Mucosa of descending colon (tissue), 3 donors: ENCODE data around the gene AAR2. TPM values are rescaled to one million over a fixed set of nuclear protein-coding genes. Genes with fewer than 3 reads are reported as not detected.

Source experiments
- ATAC-seq: fragments of 200-7000 bp; cut with Tn5 transposase; one replicate; pipeline ENCODE4 v1.9.1; 2020; ENCODE audit warnings: mild to moderate bottlenecking, moderate library complexity
- DNase-seq, 3 donors: peaks; one replicate each; pipeline ENCODE4 v3.0.0-alpha.2; 2020
- H3K36me3 ChIP-seq: fragments of 200-600 bp; one replicate; pipeline ENCODE4 v1.8.0; 2021; ENCODE audit warnings: low read depth, mild to moderate bottlenecking
- H3K4me1 ChIP-seq: fragments of 200-600 bp; one replicate; pipeline ENCODE4 v1.8.0; 2021; ENCODE audit warnings: low read depth, mild to moderate bottlenecking
- H3K4me3 ChIP-seq: fragments of 200-600 bp; one replicate; pipeline ENCODE4 v1.8.0; 2021; ENCODE audit warnings: mild to moderate bottlenecking
- H3K9me3 ChIP-seq: fragments of 200-600 bp; one replicate; pipeline ENCODE4 v1.8.0; 2021; ENCODE audit warnings: mild to moderate bottlenecking
- intact Hi-C, 2 donors: fragments of 100-400 bp; cut with DNase I in 1 of 2; cut with micrococcal nuclease in 1 of 2; formaldehyde crosslinking; loops; one replicate each; pipeline versions ENCODE4 v1.11.0 to v1.11.1; 2022; cut with DNase I, micrococcal nuclease
- long read RNA-seq, 2 donors: library from polyadenylated mRNA; unstranded; transcript quantifications; one replicate each; pipeline ENCODE4 v2.0.0, GENCODE V29; 2019 to 2021
- total RNA-seq, 3 donors: library from RNA; stranded (reverse); fragmentation: NEBNext Ultra II Directional in 2 of 3; extraction: Animal tissue kit (Norgen Biotek cat#: 25700) in 2 of 3; gene quantifications; one replicate each; pipeline versions ENCODE4 v1.2.1 to v1.2.4, GENCODE V29; 2021 to 2023
- TF ChIP-seq, protein P1 (sequence below): fragments of 200-600 bp; IDR thresholded peaks from one replicate; pipeline ENCODE4 v1.8.0; 2022; ENCODE audit warnings: antibody characterized with exemption, mild to moderate bottlenecking
- donor health status: DM: no; HTN: no; CAD: no; lungs with moderate emphysema.
- donor health status: DM: no; HTN: no; CAD: no.
- donor health status: DM: no; HTN: yes; CAD: no.

AAR2 gene
- 10 to 100 TPM; 19.5 to 24.8 (median 22.6) TPM for total RNA-seq
- long read RNA-seq, donor 1, transcript AAR2-202 (4 exons, 2,689 nt): minor isoform, 8 of 96 reads
- long read RNA-seq, donor 1, transcript AAR2-201 (4 exons, 2,430 nt): major isoform, 69 of 96 reads
- long read RNA-seq, donor 1, partial matches to known transcripts: 15 of 96 reads
- long read RNA-seq, donor 1, other reads (novel, unspliced or antisense): 4 of 96 reads
- long read RNA-seq, donor 2, transcript AAR2-201 (4 exons, 2,430 nt): major isoform, 17 of 29 reads
- long read RNA-seq, donor 2, partial matches to known transcripts: 7 of 29 reads
- long read RNA-seq, donor 2, other reads (novel, unspliced or antisense): 2 of 29 reads

GRCh38 chr20:36235892-36236785 lies at the start of gene AAR2:
Gene AAR2, plus strand, starts transcription at chr20:36236478. Its CDS starts 3,391 bp downstream, at chr20:36239869.
- Histone ChIP-seq H3K36me3 (no peaks in the 10 kb centered on the region), H3K9me3 (no peaks in the 10 kb centered on the region), H3K4me3 (peak within 1 kb of the TSS; percentile 59), H3K4me1 (peaks cover 18% of the 10 kb centered on the region)
- peak; percentile 81 to 86 (median 85) for DNase-seq
- peak; percentile 99 for ATAC-seq
- TF ChIP-seq, protein P1, sequence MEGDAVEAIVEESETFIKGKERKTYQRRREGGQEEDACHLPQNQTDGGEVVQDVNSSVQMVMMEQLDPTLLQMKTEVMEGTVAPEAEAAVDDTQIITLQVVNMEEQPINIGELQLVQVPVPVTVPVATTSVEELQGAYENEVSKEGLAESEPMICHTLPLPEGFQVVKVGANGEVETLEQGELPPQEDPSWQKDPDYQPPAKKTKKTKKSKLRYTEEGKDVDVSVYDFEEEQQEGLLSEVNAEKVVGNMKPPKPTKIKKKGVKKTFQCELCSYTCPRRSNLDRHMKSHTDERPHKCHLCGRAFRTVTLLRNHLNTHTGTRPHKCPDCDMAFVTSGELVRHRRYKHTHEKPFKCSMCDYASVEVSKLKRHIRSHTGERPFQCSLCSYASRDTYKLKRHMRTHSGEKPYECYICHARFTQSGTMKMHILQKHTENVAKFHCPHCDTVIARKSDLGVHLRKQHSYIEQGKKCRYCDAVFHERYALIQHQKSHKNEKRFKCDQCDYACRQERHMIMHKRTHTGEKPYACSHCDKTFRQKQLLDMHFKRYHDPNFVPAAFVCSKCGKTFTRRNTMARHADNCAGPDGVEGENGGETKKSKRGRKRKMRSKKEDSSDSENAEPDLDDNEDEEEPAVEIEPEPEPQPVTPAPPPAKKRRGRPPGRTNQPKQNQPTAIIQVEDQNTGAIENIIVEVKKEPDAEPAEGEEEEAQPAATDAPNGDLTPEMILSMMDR: no peak
- intact Hi-C loops: no loop called here

DNA sequence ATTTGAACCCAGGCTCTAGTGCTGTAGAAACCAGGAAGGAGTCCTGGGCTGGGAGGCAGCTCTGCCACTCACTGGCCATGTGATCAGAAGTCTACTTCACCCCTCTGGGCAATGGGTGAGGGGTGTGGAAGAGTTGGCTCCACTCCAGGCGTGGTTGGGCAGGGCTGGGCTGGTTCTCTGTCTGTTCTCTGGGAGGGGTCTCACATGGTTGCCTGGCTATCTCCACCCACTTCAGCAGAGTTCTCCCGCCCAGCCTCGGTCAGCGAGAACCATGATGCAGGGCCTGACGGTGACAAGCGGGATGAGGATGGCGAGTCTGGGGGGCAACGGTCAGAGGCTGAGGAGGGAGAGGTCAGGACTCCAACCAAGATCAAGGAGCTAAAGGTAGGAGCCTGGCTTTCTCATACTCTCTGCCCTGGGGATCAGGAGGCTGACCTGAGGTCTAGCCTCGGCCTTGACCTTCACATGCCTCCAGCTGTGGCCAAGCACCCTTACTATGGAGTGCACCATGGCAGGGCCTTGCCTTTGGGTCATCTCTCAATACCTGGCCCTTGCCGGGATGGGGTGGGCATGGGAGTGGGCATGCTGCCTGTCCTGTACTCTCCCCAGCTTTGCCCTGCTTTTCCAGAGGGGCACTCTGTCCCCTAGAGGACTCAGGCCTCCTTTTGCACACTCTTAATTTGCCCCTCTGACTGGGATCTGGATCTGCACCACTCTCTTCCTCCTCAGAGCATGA lies 42.1 kb upstream of the AAR2 start:
- Histone ChIP-seq H3K9me3 (no peaks in the 10 kb centered on the region), H3K4me3 (no peak overlapping the region), H3K4me1 (no peaks in the 10 kb centered on the region), H3K36me3 (no peaks in the 10 kb centered on the region)
- TF ChIP-seq, protein P1: no peak
- ATAC-seq: no peak
- DNase-seq: no peak
- intact Hi-C loops: no loop called here

DNA sequence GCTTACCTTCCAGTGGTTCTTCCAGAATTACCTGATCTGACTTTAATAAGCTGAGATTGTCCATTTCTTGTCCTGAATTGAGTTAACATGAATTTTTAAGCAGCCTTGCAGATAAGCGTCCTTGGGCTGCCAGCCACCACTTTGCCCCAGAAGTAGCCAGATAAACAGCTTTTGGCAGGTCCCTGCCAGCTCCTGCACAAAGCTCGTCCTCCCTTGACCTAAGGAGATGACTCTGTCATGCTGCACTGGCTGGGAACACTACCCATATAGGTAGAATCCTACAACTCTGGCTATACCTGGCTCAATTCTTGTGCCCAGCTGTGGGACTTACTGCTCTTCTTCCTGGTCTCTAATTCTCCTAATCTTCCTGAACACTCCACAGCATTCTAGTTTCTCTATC lies 39.6 kb upstream of the AAR2 start:
- ATAC-seq (no peak), DNase-seq (no peak)
- Histone ChIP-seq H3K36me3 (no peaks in the 10 kb centered on the region), H3K9me3 (no peaks in the 10 kb centered on the region), H3K4me1 (no peaks in the 10 kb centered on the region), H3K4me3 (no peak overlapping the region)
- TF ChIP-seq, protein P1: no peak
- intact Hi-C loops: no loop called here

DNA sequence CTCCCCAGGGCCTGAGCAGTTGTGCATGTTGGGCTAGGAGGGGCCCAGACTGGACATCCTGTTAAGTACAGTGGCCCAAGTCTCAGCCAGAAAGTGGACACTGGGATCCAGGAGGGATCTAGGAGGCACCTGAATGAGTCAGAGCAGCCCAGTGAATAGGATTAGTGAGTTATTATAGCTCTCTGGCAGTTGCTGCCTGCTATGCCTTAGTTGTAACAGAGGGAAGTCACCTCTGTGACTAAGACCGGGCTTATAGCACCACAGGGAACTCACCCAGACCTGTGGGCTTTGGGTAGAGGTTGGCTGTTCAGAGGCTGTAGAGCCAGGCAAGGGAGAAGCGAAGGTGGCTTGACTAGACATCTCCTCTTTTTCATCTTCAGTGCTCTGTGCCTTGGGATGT lies 39.0 kb upstream of the AAR2 start:
- intact Hi-C loops: no loop called here
- no peaks in the 10 kb centered on the region for H3K36me3 ChIP-seq
- H3K4me3 ChIP-seq: no peak overlapping the region
- H3K4me1 ChIP-seq: no peaks in the 10 kb centered on the region
- no peak for ATAC-seq
- no peaks in the 10 kb centered on the region for H3K9me3 ChIP-seq
- TF ChIP-seq, protein P1: no peak
- DNase-seq: no peak
